ENCODE results near the gene PLTP.

Gene PLTP

DNA sequence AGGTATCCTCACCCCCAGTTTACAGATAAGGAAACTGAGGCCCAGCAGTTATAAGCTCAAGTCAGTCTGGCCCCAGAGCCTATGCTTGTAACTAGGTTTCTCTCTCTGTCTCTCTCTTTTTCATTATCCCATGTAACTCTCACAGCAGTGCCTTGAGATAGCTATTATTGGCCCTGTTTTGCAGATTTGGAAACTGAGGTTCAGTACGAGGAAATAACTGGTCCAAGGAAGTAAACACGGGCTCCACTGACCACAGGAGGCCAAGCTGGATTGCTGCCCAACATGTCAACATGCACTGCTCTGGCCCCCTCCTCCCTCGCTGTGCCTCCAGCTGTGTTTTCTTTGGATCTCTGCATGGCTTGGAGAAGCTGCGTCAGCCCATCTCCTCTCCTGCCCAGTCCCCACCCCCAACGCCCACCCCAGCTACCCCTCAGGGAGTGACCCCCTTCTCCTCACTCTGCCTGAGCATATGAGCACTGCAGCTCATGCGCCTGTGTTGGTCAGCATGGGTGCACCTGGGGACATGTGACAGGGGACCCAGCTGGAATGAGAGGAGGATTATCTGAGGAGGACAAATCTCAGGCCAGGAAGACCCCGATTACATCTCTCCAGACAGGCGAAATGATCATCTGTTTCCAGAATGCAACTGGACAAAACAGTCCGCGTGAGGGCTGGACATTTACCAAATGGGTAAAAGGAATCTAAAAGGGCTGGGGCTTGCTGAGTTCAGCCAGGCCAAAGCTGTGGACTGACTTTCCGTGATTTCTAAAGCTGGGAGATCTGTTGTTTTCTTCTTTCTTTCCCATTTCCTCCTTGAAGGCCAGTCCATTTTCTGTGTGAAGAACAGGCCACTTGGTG is 7.8 kb upstream of the PLTP start:
- H3K9me3 ChIP-seq (replicated peaks in 1 of 11) = no peaks in the 10 kb centered on the region
- no peaks in the 10 kb centered on the region for H3K27me3 ChIP-seq
- peak overlapping the region in 2 of 11 experiments; percentile 13 to 30; a peak in 2 of 22 replicates for H3K27ac ChIP-seq
- H4K20me1 ChIP-seq = no peaks in the 10 kb centered on the region
- peak overlapping the region in 2 of 11 experiments; percentile 13 to 15; a peak in 2 of 22 replicates for H3K9ac ChIP-seq
- no peak overlapping the region for H3K4me3 ChIP-seq
- peaks cover 6 to 99% (median 16%) of the 10 kb centered on the region in 10 experiments; a peak in 17 of 20 replicates for H3K4me1 ChIP-seq
- H3K36me3 ChIP-seq = no peaks in the 10 kb centered on the region
- H3K4me2 ChIP-seq = peak overlapping the region in 3 of 11 experiments; percentile 67 to 81 (median 81); a peak in 6 of 22 replicates
- TF ChIP-seq Cebpa-rat (IDR thresholded peaks at IDR 0.05) = no peak

DNA sequence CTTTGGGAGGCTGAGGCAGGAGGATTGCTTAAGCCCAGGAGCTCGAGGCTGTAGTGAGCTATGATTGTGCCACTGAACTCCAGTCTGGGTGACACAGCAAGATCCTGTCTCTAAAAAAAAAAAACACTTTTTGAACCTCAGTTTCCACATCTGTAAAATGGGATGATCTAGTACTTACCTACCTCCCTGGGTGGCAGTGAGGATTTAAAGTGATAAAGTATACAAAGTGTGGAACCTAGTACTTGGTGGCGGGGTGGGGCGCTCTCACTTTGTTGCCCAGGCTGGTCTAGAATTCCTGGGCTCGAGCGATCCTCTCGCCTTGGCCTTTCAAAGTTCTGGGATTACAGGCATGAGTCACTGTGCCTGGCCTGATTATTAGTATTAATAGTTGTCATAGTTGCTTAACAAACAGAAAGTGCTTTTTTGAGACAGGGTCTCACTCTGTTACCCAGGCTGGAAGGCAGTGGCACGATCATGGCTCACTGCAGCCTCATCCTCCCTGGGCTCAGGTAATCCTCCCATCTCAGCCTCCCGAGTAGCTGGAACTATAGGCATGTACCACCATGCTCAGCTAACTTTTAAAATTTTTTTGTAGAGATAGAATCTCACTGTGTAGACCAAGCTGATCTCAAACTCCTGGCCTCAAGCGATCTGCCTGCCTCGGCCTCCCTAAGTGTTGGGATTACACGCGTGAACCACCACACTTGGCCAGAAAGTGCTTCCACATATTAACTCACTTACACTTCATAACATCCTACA is 7.0 kb upstream of the PLTP start:
- Histone ChIP-seq H3K4me1 (peaks cover 6 to 99% (median 17%) of the 10 kb centered on the region in 10 experiments; a peak in 17 of 20 replicates), H3K4me2 (peak overlapping the region in 3 of 11 experiments; percentile 40 to 81 (median 81); a peak in 6 of 22 replicates), H3K27me3 (peaks cover 0 to 3% (median 0%) of the 10 kb centered on the region in 11 experiments; a peak in 4 of 22 replicates), H3K4me3 (no peak overlapping the region), H3K36me3 (no peaks in the 10 kb centered on the region), H3K27ac (peak overlapping the region in 3 of 11 experiments; percentile 42 to 68 (median 56); a peak in 5 of 22 replicates), H3K9ac (peak overlapping the region in 3 of 11 experiments; percentile 15 to 34 (median 18); a peak in 4 of 22 replicates), H3K9me3 (replicated peaks in 1 of 11) (no peaks in the 10 kb centered on the region), H4K20me1 (no peaks in the 10 kb centered on the region)
- no peak for TF ChIP-seq Cebpa-rat (IDR thresholded peaks at IDR 0.05)

- no peaks in the 10 kb centered on the region for H4K20me1 ChIP-seq
- TF ChIP-seq Cebpa-rat (IDR thresholded peaks at IDR 0.05) = no peak
- peaks cover 0 to 10% (median 0%) of the 10 kb centered on the region in 11 experiments; a peak in 7 of 22 replicates for H3K27me3 ChIP-seq
- H3K9ac ChIP-seq = peak overlapping the region in 4 of 11 experiments; percentile 7 to 34 (median 16); a peak in 5 of 22 replicates
- H3K36me3 ChIP-seq = no peaks in the 10 kb centered on the region
- H3K9me3 ChIP-seq (replicated peaks in 1 of 11) = no peaks in the 10 kb centered on the region
- peak overlapping the region in 3 of 11 experiments; percentile 40 to 81 (median 81); a peak in 6 of 22 replicates for H3K4me2 ChIP-seq
- no peak overlapping the region for H3K4me3 ChIP-seq
- peak overlapping the region in 3 of 11 experiments; percentile 42 to 68 (median 56); a peak in 5 of 22 replicates for H3K27ac ChIP-seq
- H3K4me1 ChIP-seq = peaks cover 6 to 99% (median 20%) of the 10 kb centered on the region in 10 experiments; a peak in 17 of 20 replicates
These were observed 6.3 kb upstream of the PLTP start for GRCh38 chr20:45918182-45918737.

- Histone ChIP-seq H3K4me2 (peak overlapping the region in 3 of 11 experiments; percentile 40 to 81 (median 81); a peak in 6 of 22 replicates), H3K9me3 (replicated peaks in 1 of 11) (no peaks in the 10 kb centered on the region), H3K27ac (peak overlapping the region in 3 of 11 experiments; percentile 42 to 68 (median 56); a peak in 4 of 22 replicates), H3K36me3 (no peaks in the 10 kb centered on the region), H4K20me1 (no peaks in the 10 kb centered on the region), H3K4me1 (peaks cover 6 to 97% (median 22%) of the 10 kb centered on the region in 10 experiments; a peak in 18 of 20 replicates), H3K27me3 (peaks cover 0 to 13% (median 1%) of the 10 kb centered on the region in 11 experiments; a peak in 17 of 22 replicates), H3K4me3 (no peak overlapping the region), H3K9ac (peak overlapping the region in 3 of 11 experiments; percentile 7 to 45 (median 34); a peak in 2 of 22 replicates)
- TF ChIP-seq Cebpa-rat (IDR thresholded peaks at IDR 0.05) = no peak
These were observed 5.8 kb upstream of the PLTP start for GRCh38 chr20:45917790-45918141.

- peak overlapping the region in 6 of 11 experiments; percentile 21 to 99 (median 90); a peak in 9 of 22 replicates for H3K4me2 ChIP-seq
- no peak overlapping the region for H3K4me3 ChIP-seq
- H3K4me1 ChIP-seq = peaks cover 33 to 88% (median 45%) of the 10 kb centered on the region in 10 experiments
- peak overlapping the region in 4 of 11 experiments; percentile 43 to 75 (median 63); a peak in 7 of 22 replicates for H3K27ac ChIP-seq
- no peak for TF ChIP-seq Cebpa-rat (IDR thresholded peaks at IDR 0.05)
- no peaks in the 10 kb centered on the region for H3K9me3 ChIP-seq (replicated peaks in 1 of 11)
- H3K9ac ChIP-seq = peak overlapping the region in 3 of 11 experiments; percentile 34 to 41 (median 35); a peak in 3 of 22 replicates
- peaks cover 0 to 13% (median 0%) of the 10 kb centered on the region in 11 experiments; a peak in 2 of 22 replicates for H4K20me1 ChIP-seq
- H3K27me3 ChIP-seq = peaks cover 0 to 31% (median 19%) of the 10 kb centered on the region in 11 experiments; a peak in 20 of 22 replicates
- peaks cover 0 to 14% (median 0%) of the 10 kb centered on the region in 11 experiments; a peak in 2 of 22 replicates for H3K36me3 ChIP-seq
These were observed 1.2 kb upstream of the PLTP start for GRCh38 chr20:45913116-45913515.

GRCh38 chr20:45912344-45912682 is 358 bp upstream of the PLTP start:
- TF ChIP-seq Cebpa-rat (IDR thresholded peaks at IDR 0.05) = no peak
- Histone ChIP-seq H3K9me3 (replicated peaks in 1 of 11) (no peaks in the 10 kb centered on the region), H3K27me3 (peaks cover 0 to 31% (median 19%) of the 10 kb centered on the region in 11 experiments; a peak in 20 of 22 replicates), H3K27ac (peak overlapping the region; percentile 60 to 80 (median 74); a peak in 17 of 22 replicates), H3K4me2 (peak overlapping the region; percentile 83 to 99 (median 95)), H3K4me3 (peak overlapping the region; percentile 50 to 68 (median 55); a peak in 19 of 20 replicates), H3K9ac (peak overlapping the region; percentile 60 to 80 (median 73)), H4K20me1 (peaks cover 0 to 21% (median 0%) of the 10 kb centered on the region in 11 experiments; a peak in 2 of 22 replicates), H3K4me1 (peaks cover 33 to 80% (median 45%) of the 10 kb centered on the region in 10 experiments), H3K36me3 (peaks cover 0 to 22% (median 0%) of the 10 kb centered on the region in 11 experiments; a peak in 3 of 22 replicates)

GRCh38 chr20:45910670-45911485 is 1.1 kb downstream of the PLTP start:
- Histone ChIP-seq H3K4me1 (peaks cover 33 to 66% (median 45%) of the 10 kb centered on the region in 10 experiments), H3K4me2 (peak overlapping the region; percentile 83 to 99 (median 95)), H3K4me3 (peak overlapping the region; percentile 50 to 68 (median 55)), H3K36me3 (peaks cover 0 to 33% (median 0%) of the 10 kb centered on the region in 11 experiments; a peak in 4 of 22 replicates), H3K27me3 (peaks cover 0 to 31% (median 19%) of the 10 kb centered on the region in 11 experiments; a peak in 20 of 22 replicates), H3K27ac (peak overlapping the region; percentile 65 to 80 (median 74); a peak in 21 of 22 replicates), H4K20me1 (peaks cover 0 to 23% (median 0%) of the 10 kb centered on the region in 11 experiments; a peak in 2 of 22 replicates), H3K9me3 (replicated peaks in 1 of 11) (no peaks in the 10 kb centered on the region), H3K9ac (peak overlapping the region; percentile 60 to 80 (median 73); a peak in 21 of 22 replicates)
- TF ChIP-seq Cebpa-rat (IDR thresholded peaks at IDR 0.05) = peak in 9 of 11 experiments; percentile 7 to 85 (median 80); a peak in 15 of 22 replicates
